Measurements from ENCODE around the gene PCSK6.
A peak's percentile ranks its signal among the peaks of the same experiment; 100 is the strongest.

The PCSK6 gene

GRCh38 chr15:101264911-101265641, 224.4 kb downstream of the PCSK6 start:
- DNase-seq: no peak

- DNase-seq: no peak
These were observed 225.5 kb downstream of the PCSK6 start for GRCh38 chr15:101264011-101264410.

GRCh38 chr15:101262551-101262950, 227.0 kb downstream of the PCSK6 start:
- DNase-seq: no peak

GRCh38 chr15:101258238-101259144, 231.0 kb downstream of the PCSK6 start:
- DNase-seq: peak; percentile 38

- no peak for DNase-seq
These were observed 232.8 kb downstream of the PCSK6 start for GRCh38 chr15:101256757-101257156.

- no peak for DNase-seq
These were observed 233.8 kb downstream of the PCSK6 start for GRCh38 chr15:101255615-101256241.

- no peak for DNase-seq
These were observed 234.5 kb downstream of the PCSK6 start for GRCh38 chr15:101255051-101255395.

- no peak for DNase-seq
These were observed 235.1 kb downstream of the PCSK6 start for GRCh38 chr15:101254157-101255050.

Measured in stimulated activated CD4-positive, alpha-beta T cell treated with anti-CD3 and anti-CD28 coated beads, Interleukin-12 subunit alpha, Interleukin-12 subunit beta, amount 100 ng/mL, for 4 hours (primary cell).